ENCODE measurements around the gene CA10. TPM values are rescaled to one million over a fixed set of nuclear protein-coding genes. Genes with fewer than 3 reads are reported as not detected.

Gene CA10
- total and polyA plus RNA-seq, 2 donors (not counting 1 experiment from before 2014, with no cell fraction given), result not detected

DNA sequence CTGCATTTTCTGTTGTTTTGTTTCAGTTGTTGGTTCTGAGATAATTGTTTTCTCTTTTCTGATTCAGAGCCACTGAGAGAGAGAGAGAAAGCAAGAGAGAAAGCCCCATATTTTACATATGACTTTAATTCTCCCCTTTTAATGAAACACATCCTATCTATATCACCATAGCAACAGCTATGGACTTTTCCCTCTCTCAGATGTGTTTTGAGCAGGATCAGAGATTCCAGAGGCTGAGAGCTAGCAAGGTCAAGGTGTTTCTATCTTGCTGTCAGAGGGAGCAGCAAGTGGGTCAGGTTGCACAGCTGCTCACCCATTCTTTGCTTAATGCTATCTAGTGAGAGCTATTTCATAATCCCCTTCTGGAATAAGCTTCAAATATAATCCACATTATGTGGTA lies 415.9 kb downstream of the CA10 start:
- CTCF ChIA-PET, result no interaction called here
- no peak for TF ChIP-seq EZH2 (IDR thresholded peaks at IDR 0.05; ENCODE audit: borderline replicate concordance, insufficient read depth, low read depth, low read length, poor library complexity, severe bottlenecking)
- TF ChIP-seq, protein P1, sequence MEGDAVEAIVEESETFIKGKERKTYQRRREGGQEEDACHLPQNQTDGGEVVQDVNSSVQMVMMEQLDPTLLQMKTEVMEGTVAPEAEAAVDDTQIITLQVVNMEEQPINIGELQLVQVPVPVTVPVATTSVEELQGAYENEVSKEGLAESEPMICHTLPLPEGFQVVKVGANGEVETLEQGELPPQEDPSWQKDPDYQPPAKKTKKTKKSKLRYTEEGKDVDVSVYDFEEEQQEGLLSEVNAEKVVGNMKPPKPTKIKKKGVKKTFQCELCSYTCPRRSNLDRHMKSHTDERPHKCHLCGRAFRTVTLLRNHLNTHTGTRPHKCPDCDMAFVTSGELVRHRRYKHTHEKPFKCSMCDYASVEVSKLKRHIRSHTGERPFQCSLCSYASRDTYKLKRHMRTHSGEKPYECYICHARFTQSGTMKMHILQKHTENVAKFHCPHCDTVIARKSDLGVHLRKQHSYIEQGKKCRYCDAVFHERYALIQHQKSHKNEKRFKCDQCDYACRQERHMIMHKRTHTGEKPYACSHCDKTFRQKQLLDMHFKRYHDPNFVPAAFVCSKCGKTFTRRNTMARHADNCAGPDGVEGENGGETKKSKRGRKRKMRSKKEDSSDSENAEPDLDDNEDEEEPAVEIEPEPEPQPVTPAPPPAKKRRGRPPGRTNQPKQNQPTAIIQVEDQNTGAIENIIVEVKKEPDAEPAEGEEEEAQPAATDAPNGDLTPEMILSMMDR (IDR thresholded peaks at IDR 0.05), result no peak

DNA sequence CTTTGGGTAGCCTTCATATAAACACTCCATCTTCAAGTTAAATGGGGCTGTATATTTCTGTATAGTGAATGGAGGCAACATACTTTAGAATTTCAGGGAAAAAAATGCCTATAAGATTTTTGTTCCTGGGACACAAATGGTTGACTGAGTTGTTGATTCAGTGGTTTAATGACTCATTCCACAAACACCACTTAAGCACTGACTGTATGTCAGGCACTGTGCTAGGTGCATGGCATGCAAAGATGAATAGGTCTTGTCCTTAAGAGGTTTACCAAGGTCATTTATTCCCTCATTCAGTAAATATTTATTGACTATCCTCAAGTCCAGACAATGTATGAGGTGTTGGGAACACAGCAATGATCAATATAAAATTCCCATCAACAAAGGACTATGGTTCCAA lies 417.1 kb downstream of the CA10 start:
- Histone ChIP-seq H3K9ac (ENCODE audit: low read length) (no peak overlapping the region), H2AFZ (ENCODE audit: insufficient read depth, low read depth, low read length, poor library complexity, severe bottlenecking) (no peak overlapping the region), H3K4me3 (ENCODE audit: control extremely low read depth in 1 of 5, extremely low read depth in 1 of 5, insufficient read depth in 1 of 5, low read depth in 2 of 5, low read length in 4 of 5) (no peak overlapping the region), H4K20me1 (ENCODE audit: control insufficient read depth, insufficient read depth, low read length, poor library complexity, severe bottlenecking) (no peaks in the 10 kb centered on the region), H3K4me2 (replicated peaks; ENCODE audit: low read depth, low read length, poor library complexity, severe bottlenecking) (no peak overlapping the region), H3K27me3 (replicated peaks in 1 of 4; ENCODE audit: control extremely low read depth in 1 of 4, control insufficient read depth in 3 of 4, insufficient read depth in 4 of 4, low read length in 3 of 4) (no peaks in the 10 kb centered on the region), H3K27ac (ENCODE audit: low read length in 2 of 2) (no peak overlapping the region), H3K9me3 (ENCODE audit: control extremely low read depth in 1 of 3, control insufficient read depth in 2 of 3, insufficient read depth in 1 of 3, low read length in 2 of 3) (no peaks in the 10 kb centered on the region), H3K36me3 (replicated peaks in 1 of 2; ENCODE audit: control extremely low read depth in 1 of 2, control insufficient read depth in 1 of 2, extremely low read depth in 1 of 2, insufficient read depth in 2 of 2, low read length in 1 of 2) (no peaks in the 10 kb centered on the region), H3K4me1 (ENCODE audit: control insufficient read depth in 2 of 2, insufficient read depth in 2 of 2, low read length in 2 of 2) (no peaks in the 10 kb centered on the region), H3K79me2 (ENCODE audit: control insufficient read depth, insufficient read depth, low read length) (no peaks in the 10 kb centered on the region)
- Mint-ChIP-seq H3K27ac (no peak overlapping the region), H3K27me3 (peaks cover 3% of the 10 kb centered on the region), H3K9me3 (ENCODE audit: insufficient read depth) (no peaks in the 10 kb centered on the region), H3K4me1 (no peaks in the 10 kb centered on the region), H3K4me3 (no peak overlapping the region)
- ChIA-PET CTCF (no interaction called here), POLR2A (no interaction called here)
- TF ChIP-seq, protein P1 (IDR thresholded peaks at IDR 0.05), result no peak
- TF ChIP-seq EZH2 (IDR thresholded peaks at IDR 0.05; ENCODE audit: borderline replicate concordance, insufficient read depth, low read depth, low read length, poor library complexity, severe bottlenecking), result no peak
- no peak for ATAC-seq (ENCODE audit: low read depth)
- DNase-seq, result no peak
- intact Hi-C loops (cut with micrococcal nuclease), result no loop called here

More for the DNA sequence above, 415.9 kb downstream of the CA10 start:
- no peak overlapping the region for H3K4me3 ChIP-seq (ENCODE audit: control extremely low read depth in 1 of 5, extremely low read depth in 1 of 5, insufficient read depth in 1 of 5, low read depth in 2 of 5, low read length in 4 of 5)
- Mint-ChIP-seq H3K9me3 (ENCODE audit: insufficient read depth) (no peaks in the 10 kb centered on the region), H3K4me3 (no peak overlapping the region), H3K27ac (no peak overlapping the region), H3K27me3 (peaks cover 3% of the 10 kb centered on the region), H3K4me1 (no peaks in the 10 kb centered on the region)
- H3K4me1 ChIP-seq (ENCODE audit: control insufficient read depth in 2 of 2, insufficient read depth in 2 of 2, low read length in 2 of 2), result no peaks in the 10 kb centered on the region
- H3K9me3 ChIP-seq (ENCODE audit: control extremely low read depth in 1 of 3, control insufficient read depth in 2 of 3, insufficient read depth in 1 of 3, low read length in 2 of 3), result no peaks in the 10 kb centered on the region
- POLR2A ChIA-PET, result no interaction called here
- H3K79me2 ChIP-seq (ENCODE audit: control insufficient read depth, insufficient read depth, low read length), result no peaks in the 10 kb centered on the region
- H3K4me2 ChIP-seq (replicated peaks; ENCODE audit: low read depth, low read length, poor library complexity, severe bottlenecking), result no peak overlapping the region
- intact Hi-C loops (cut with micrococcal nuclease), result no loop called here
- H3K27me3 ChIP-seq (replicated peaks in 1 of 4; ENCODE audit: control extremely low read depth in 1 of 4, control insufficient read depth in 3 of 4, insufficient read depth in 4 of 4, low read length in 3 of 4), result no peaks in the 10 kb centered on the region
- no peak for ATAC-seq (ENCODE audit: low read depth)
- H3K9ac ChIP-seq (ENCODE audit: low read length), result no peak overlapping the region
- DNase-seq, result no peak
- H4K20me1 ChIP-seq (ENCODE audit: control insufficient read depth, insufficient read depth, low read length, poor library complexity, severe bottlenecking), result no peaks in the 10 kb centered on the region
- H3K27ac ChIP-seq (ENCODE audit: low read length in 2 of 2), result no peak overlapping the region
- no peaks in the 10 kb centered on the region for H3K36me3 ChIP-seq (replicated peaks in 1 of 2; ENCODE audit: control extremely low read depth in 1 of 2, control insufficient read depth in 1 of 2, extremely low read depth in 1 of 2, insufficient read depth in 2 of 2, low read length in 1 of 2)
- no peak overlapping the region for H2AFZ ChIP-seq (ENCODE audit: insufficient read depth, low read depth, low read length, poor library complexity, severe bottlenecking)
